Neural cell (in vitro differentiated cells): Measurements from ENCODE around the gene CDH12. TPM values are rescaled to one million over a fixed set of nuclear protein-coding genes. Genes with fewer than 3 reads are reported as not detected.

Experiments used
- H2AFZ ChIP-seq: fragments of 200-600, 300-800 bp; sonication (generic), shearing (Covaris generic); 2 replicates; pipeline ENCODE4 v1.6.0; 2014; ENCODE audit warnings: low read depth, mild to moderate bottlenecking, antibody characterized with exemption, low read length, moderate library complexity
- H3F3A ChIP-seq: fragments of 200-600 bp; shearing (Covaris generic); 2 replicates; pipeline ENCODE4 v1.6.1; 2016; ENCODE audit warnings: mild to moderate bottlenecking, moderate library complexity, mixed read lengths, antibody characterized with exemption, low read length; ENCODE audit not compliant: insufficient read depth, poor library complexity, severe bottlenecking
- H3K27ac ChIP-seq: fragments of 200-600, 300-800 bp; sonication (generic), shearing (Covaris generic); 2 replicates; pipeline ENCODE4 v1.5.1; 2014; ENCODE audit warnings: mild to moderate bottlenecking, low read length, moderate library complexity
- H3K27me3 ChIP-seq: fragments of 300-800, 200-600 bp; sonication (generic), shearing (Covaris generic); 2 replicates; pipeline ENCODE4 v1.6.0; 2014; ENCODE audit warnings: mild to moderate bottlenecking, low read depth, low read length, moderate library complexity; ENCODE audit not compliant: insufficient read depth
- H3K36me3 ChIP-seq: fragments of 300-800, 200-600 bp; sonication (generic), shearing (Covaris generic); 2 replicates; pipeline ENCODE4 v1.5.1; 2014; ENCODE audit warnings: mild to moderate bottlenecking, antibody characterized with exemption, low read length, moderate library complexity; ENCODE audit not compliant: insufficient read depth
- H3K4me2 ChIP-seq: fragments of 300-800, 200-600 bp; sonication (generic), shearing (Covaris generic); 2 replicates; pipeline ENCODE4 v1.6.0; 2014; ENCODE audit warnings: mild to moderate bottlenecking, low read length
- H3K4me3 ChIP-seq: fragments of 300-800, 200-600 bp; sonication (generic), shearing (Covaris generic); 2 replicates; pipeline ENCODE4 v1.5.1; 2014; ENCODE audit warnings: mild to moderate bottlenecking, low read length, moderate library complexity
- H3K79me2 ChIP-seq: fragments of 200-600 bp; shearing (Covaris generic); replicated peaks from 2 replicates; pipeline ENCODE4 v1.6.0; 2014; ENCODE audit warnings: mild to moderate bottlenecking, low read length, moderate library complexity; ENCODE audit not compliant: insufficient read depth
- H3K9ac ChIP-seq: fragments of 300-800, 200-600 bp; sonication (generic), shearing (Covaris generic); 2 replicates; pipeline ENCODE4 v1.6.1; 2016; ENCODE audit warnings: mild to moderate bottlenecking, low read length, mixed read lengths
- H3K9me2 ChIP-seq: fragments of 200-600 bp; shearing (Covaris generic); 2 replicates; pipeline ENCODE4 v1.6.1; 2016; ENCODE audit warnings: mild to moderate bottlenecking, low read length, mixed read lengths; ENCODE audit not compliant: insufficient read depth
- H3K9me3 ChIP-seq: fragments of 200-600, 300-800 bp; sonication (generic), shearing (Covaris generic); 2 replicates; pipeline ENCODE4 v1.6.1; 2016; ENCODE audit warnings: mild to moderate bottlenecking, mixed run types, low read length, moderate library complexity, mixed read lengths
- H4K20me1 ChIP-seq: fragments of 200-600 bp; shearing (Covaris generic); 2 replicates; pipeline ENCODE4 v1.6.1; 2016; ENCODE audit warnings: mild to moderate bottlenecking, mixed run types; ENCODE audit not compliant: insufficient read depth
- CTCF ChIP-seq: fragments of 450-650 bp; IDR thresholded peaks from 2 replicates; pipeline ENCODE4 v1.5.1; 2014; ENCODE audit warnings: antibody characterized with exemption, mild to moderate bottlenecking, moderate library complexity; ENCODE audit not compliant: poor library complexity, severe bottlenecking
- EP300 ChIP-seq: fragments of 450-650 bp; conservative IDR thresholded peaks from 2 replicates; pipeline ENCODE4 v1.6.1; 2014; ENCODE audit warnings: antibody characterized with exemption, mild to moderate bottlenecking, moderate library complexity; ENCODE audit not compliant: poor library complexity, severe bottlenecking
- EZH2 ChIP-seq: fragments of 200-600, 300-800 bp; shearing (Covaris generic), sonication (generic); IDR thresholded peaks from 2 replicates; pipeline ENCODE4 v1.6.1; 2014; ENCODE audit warnings: antibody characterized with exemption, low read length, borderline replicate concordance, mild to moderate bottlenecking; ENCODE audit not compliant: insufficient read depth, poor library complexity, severe bottlenecking
- MXI1 ChIP-seq: fragments of 450-650 bp; conservative IDR thresholded peaks from 2 replicates; pipeline ENCODE4 v1.6.1; 2014; ENCODE audit warnings: antibody characterized with exemption, mild to moderate bottlenecking; ENCODE audit not compliant: poor library complexity, severe bottlenecking
- POLR2AphosphoS5 ChIP-seq: IDR thresholded peaks from 2 replicates; pipeline ENCODE4 v1.6.1; 2012
- RAD21 ChIP-seq: fragments of 450-650 bp; conservative IDR thresholded peaks from 2 replicates; pipeline ENCODE4 v1.6.1; 2014; ENCODE audit warnings: antibody characterized with exemption, mild to moderate bottlenecking, moderate library complexity
- REST ChIP-seq: IDR thresholded peaks from 2 replicates; pipeline ENCODE4 v1.6.1; 2012; ENCODE audit warnings: borderline replicate concordance
- SMC3 ChIP-seq: fragments of 450-650 bp; conservative IDR thresholded peaks from 2 replicates; pipeline ENCODE4 v1.6.1; 2014; ENCODE audit warnings: antibody characterized with exemption, mild to moderate bottlenecking, moderate library complexity; ENCODE audit not compliant: poor library complexity
- TAF1 ChIP-seq: IDR thresholded peaks from 2 replicates; pipeline ENCODE4 v1.6.1; 2012; ENCODE audit warnings: low read depth
- polyA plus RNA-seq: library from polyadenylated mRNA; depleted of rRNA; stranded (reverse); fragments of >200 nt; gene quantifications from 2 replicates; pipeline ENCODE4 v1.2.3, GENCODE V29; 2014

The CDH12 gene
- polyA plus RNA-seq, 1 donor from 2014 or later, result 2.1 TPM

DNA sequence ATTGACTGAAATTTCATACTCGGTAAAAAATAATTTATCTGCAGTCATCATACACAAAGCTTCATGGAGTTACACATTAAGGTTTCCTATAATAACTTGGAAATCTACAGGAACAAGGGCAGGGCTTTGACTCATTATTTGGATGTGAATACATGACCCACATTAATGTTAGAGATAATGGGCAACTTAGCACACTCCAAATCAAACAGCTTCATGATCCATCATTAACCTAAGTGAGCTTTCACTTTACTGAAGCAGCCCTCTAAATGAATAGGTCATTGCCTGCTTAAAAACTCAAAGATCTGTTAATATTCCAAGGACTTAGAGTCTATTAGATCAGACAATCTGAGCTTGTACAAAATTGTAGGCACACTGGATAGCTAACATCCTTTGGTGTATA is 9.0 kb downstream of the CDH12 start:
- Histone ChIP-seq H3K9ac (no peak overlapping the region), H4K20me1 (no peaks in the 10 kb centered on the region), H3F3A (no peaks in the 10 kb centered on the region), H3K4me3 (no peak overlapping the region), H3K27ac (no peak overlapping the region), H3K9me3 (no peaks in the 10 kb centered on the region), H3K4me2 (no peak overlapping the region), H3K27me3 (no peaks in the 10 kb centered on the region), H3K36me3 (no peaks in the 10 kb centered on the region), H3K9me2 (no peaks in the 10 kb centered on the region), H2AFZ (no peak overlapping the region), H3K79me2 (no peaks in the 10 kb centered on the region)
- no peak for TF ChIP-seq MXI1
- TF ChIP-seq SMC3, result no peak
- TF ChIP-seq EZH2, result no peak
- no peak for TF ChIP-seq TAF1
- TF ChIP-seq EP300, result no peak
- no peak for TF ChIP-seq POLR2AphosphoS5
- TF ChIP-seq REST, result no peak
- no peak for TF ChIP-seq CTCF
- no peak for TF ChIP-seq RAD21

- Histone ChIP-seq H3K27me3 (no peaks in the 10 kb centered on the region), H3F3A (no peaks in the 10 kb centered on the region), H3K9me3 (no peaks in the 10 kb centered on the region), H3K4me2 (no peak overlapping the region), H3K4me3 (no peak overlapping the region), H3K79me2 (no peaks in the 10 kb centered on the region), H3K36me3 (no peaks in the 10 kb centered on the region), H2AFZ (no peak overlapping the region), H3K9me2 (no peaks in the 10 kb centered on the region), H3K9ac (no peak overlapping the region), H3K27ac (no peak overlapping the region), H4K20me1 (no peaks in the 10 kb centered on the region)
- TF ChIP-seq EP300 (no peak), TAF1 (no peak), RAD21 (no peak), MXI1 (no peak), EZH2 (no peak), REST (no peak), POLR2AphosphoS5 (no peak), CTCF (no peak), SMC3 (no peak)
Measured at GRCh38 chr5:22842574-22842973, 10.6 kb downstream of the CDH12 start.
